MM.1S (cell line): ENCODE measurements around the gene NCKAP5.

ENCODE experiments used
- EZH2phosphoT487 ChIP-seq: fragments of 300-600 bp; sonication (generic); IDR thresholded peaks from 2 replicates; pipeline ENCODE4 v1.6.1; 2018; ENCODE audit warnings: antibody characterized with exemption, low read length
- TF ChIP-seq, protein P1 (sequence below): fragments of 300-600 bp; sonication (generic); IDR thresholded peaks from 2 replicates; pipeline ENCODE4 v1.5.1; 2016; ENCODE audit warnings: antibody characterized with exemption, low read length, mixed read lengths

DNA sequence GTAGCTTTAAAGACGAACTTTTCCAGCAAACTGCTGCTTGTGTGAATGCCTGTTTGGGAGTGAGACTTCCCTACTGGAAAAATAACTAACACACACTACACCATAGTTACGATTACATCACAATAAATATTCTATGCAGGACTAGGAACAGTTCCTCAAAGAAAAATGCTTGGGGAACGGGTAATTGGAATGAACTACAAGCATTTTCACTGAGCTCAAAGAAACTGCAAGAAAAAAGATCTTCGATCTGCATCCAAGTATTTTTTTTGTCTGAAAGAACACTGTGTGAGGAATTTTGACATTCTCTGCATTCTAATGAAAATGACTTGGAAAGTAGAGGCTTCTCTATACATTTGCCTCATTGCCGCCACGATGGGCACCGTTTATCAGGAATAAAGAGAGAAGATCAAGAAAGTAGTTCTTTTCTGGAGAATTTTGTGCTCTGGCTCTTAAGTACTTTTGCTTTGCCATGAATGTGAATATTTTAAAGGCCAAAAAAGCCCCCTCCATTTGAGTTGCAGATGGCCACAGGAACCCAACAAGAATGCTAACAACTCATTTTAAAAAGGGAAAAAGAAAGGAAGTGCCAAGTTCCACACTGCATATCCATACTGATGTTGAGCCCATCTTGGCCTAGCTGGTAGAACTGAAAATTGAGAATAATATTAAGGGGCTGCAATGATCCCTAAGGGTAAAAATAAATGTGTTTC, 911.8 kb downstream of the NCKAP5 start:
- TF ChIP-seq, protein P1, sequence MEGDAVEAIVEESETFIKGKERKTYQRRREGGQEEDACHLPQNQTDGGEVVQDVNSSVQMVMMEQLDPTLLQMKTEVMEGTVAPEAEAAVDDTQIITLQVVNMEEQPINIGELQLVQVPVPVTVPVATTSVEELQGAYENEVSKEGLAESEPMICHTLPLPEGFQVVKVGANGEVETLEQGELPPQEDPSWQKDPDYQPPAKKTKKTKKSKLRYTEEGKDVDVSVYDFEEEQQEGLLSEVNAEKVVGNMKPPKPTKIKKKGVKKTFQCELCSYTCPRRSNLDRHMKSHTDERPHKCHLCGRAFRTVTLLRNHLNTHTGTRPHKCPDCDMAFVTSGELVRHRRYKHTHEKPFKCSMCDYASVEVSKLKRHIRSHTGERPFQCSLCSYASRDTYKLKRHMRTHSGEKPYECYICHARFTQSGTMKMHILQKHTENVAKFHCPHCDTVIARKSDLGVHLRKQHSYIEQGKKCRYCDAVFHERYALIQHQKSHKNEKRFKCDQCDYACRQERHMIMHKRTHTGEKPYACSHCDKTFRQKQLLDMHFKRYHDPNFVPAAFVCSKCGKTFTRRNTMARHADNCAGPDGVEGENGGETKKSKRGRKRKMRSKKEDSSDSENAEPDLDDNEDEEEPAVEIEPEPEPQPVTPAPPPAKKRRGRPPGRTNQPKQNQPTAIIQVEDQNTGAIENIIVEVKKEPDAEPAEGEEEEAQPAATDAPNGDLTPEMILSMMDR = no peak
- TF ChIP-seq EZH2phosphoT487 = no peak
